Activated T-helper 1 cell treated with anti-CD3 and anti-CD28 coated beads, Interleukin-12 subunit alpha, Interleukin-12 subunit beta, Interleukin-2, Interleukin-4 antibody, amounts not matched to agents 30 ng/mL and 10 ng/mL and 1 ng/mL, durations not matched to agents 14 hours and 24 hours and 36 hours (primary cell): Measurements from ENCODE around the gene NTMT1. TPM values are rescaled to one million over a fixed set of nuclear protein-coding genes. Genes with fewer than 3 reads are reported as not detected.
"Not testable (repeated sequence)": the region's sequence is repeated elsewhere in the genome, so short reads cannot be mapped to it uniquely, and the experiment has no call there.

Source experiments
- DNase-seq: peaks from one replicate; pipeline ENCODE4 v3.0.0; 2021; ENCODE audit warnings: low spot score
- H3K27ac Mint-ChIP-seq: one replicate; pipeline ENCODE4 v1.8.0; 2021; ENCODE audit warnings: mild to moderate bottlenecking, mixed read lengths
- H3K27me3 Mint-ChIP-seq: one replicate; pipeline ENCODE4 v1.8.0; 2022; ENCODE audit warnings: mild to moderate bottlenecking, moderate library complexity, mixed read lengths; ENCODE audit not compliant: insufficient read depth
- H3K36me3 Mint-ChIP-seq: one replicate; pipeline ENCODE4 v1.8.0; 2021; ENCODE audit warnings: low read depth, mixed read lengths
- H3K4me1 Mint-ChIP-seq: one replicate; pipeline ENCODE4 v1.8.0; 2021; ENCODE audit warnings: low read depth, mixed read lengths
- H3K4me3 Mint-ChIP-seq: one replicate; pipeline ENCODE4 v1.8.0; 2021; ENCODE audit warnings: mild to moderate bottlenecking, moderate library complexity, mixed read lengths
- H3K9me3 Mint-ChIP-seq: one replicate; pipeline ENCODE4 v1.8.0; 2021; ENCODE audit warnings: mixed read lengths
- intact Hi-C: fragments of 100-400 bp; cut with micrococcal nuclease; formaldehyde crosslinking; loops from one replicate; pipeline ENCODE4 v1.15.1; 2024
- total RNA-seq: library from RNA; stranded (reverse); gene quantifications from 2 replicates; pipeline ENCODE4 v1.2.3, GENCODE V29; 2022

The NTMT1 gene
- total RNA-seq, 1 donor from 2014 or later = 67.1 TPM

- Mint-ChIP-seq H3K36me3 (no peaks in the 10 kb centered on the region), H3K9me3 (no peaks in the 10 kb centered on the region), H3K27me3 (peaks cover 2% of the 10 kb centered on the region), H3K27ac (no peak overlapping the region), H3K4me3 (no peak overlapping the region), H3K4me1 (no peaks in the 10 kb centered on the region)
- intact Hi-C loops = no loop called here
- no peak for DNase-seq
These were observed 21.7 kb downstream of the NTMT1 start for GRCh38 chr9:129647635-129648034.

GRCh38 chr9:129648092-129648763 lies 22.3 kb downstream of the NTMT1 start:
- Mint-ChIP-seq H3K4me3 (no peak overlapping the region), H3K4me1 (no peaks in the 10 kb centered on the region), H3K36me3 (no peaks in the 10 kb centered on the region), H3K27ac (no peak overlapping the region), H3K27me3 (peaks cover 2% of the 10 kb centered on the region), H3K9me3 (no peaks in the 10 kb centered on the region)
- intact Hi-C loops = no loop called here
- DNase-seq = no peak

GRCh38 chr9:129648764-129649115 lies 22.8 kb downstream of the NTMT1 start:
- intact Hi-C loops = no loop called here
- no peaks in the 10 kb centered on the region for H3K4me1 Mint-ChIP-seq
- no peak overlapping the region for H3K27ac Mint-ChIP-seq

GRCh38 chr9:129649726-129650679 lies 24.0 kb downstream of the NTMT1 start:
- no peaks in the 10 kb centered on the region for H3K9me3 Mint-ChIP-seq
- H3K4me1 Mint-ChIP-seq = no peaks in the 10 kb centered on the region
- peaks cover 4% of the 10 kb centered on the region for H3K27me3 Mint-ChIP-seq
- intact Hi-C loops = no loop called here
- H3K27ac Mint-ChIP-seq = no peak overlapping the region
- DNase-seq = no peak
- H3K36me3 Mint-ChIP-seq = no peaks in the 10 kb centered on the region
- H3K4me3 Mint-ChIP-seq = no peak overlapping the region

More at GRCh38 chr9:129648764-129649115, 22.8 kb downstream of the NTMT1 start:
- Mint-ChIP-seq H3K4me3 (no peak overlapping the region), H3K9me3 (no peaks in the 10 kb centered on the region), H3K36me3 (no peaks in the 10 kb centered on the region), H3K27me3 (peaks cover 3% of the 10 kb centered on the region)
- DNase-seq = no peak

GRCh38 chr9:129650680-129651235 lies 24.8 kb downstream of the NTMT1 start:
- Mint-ChIP-seq H3K27me3 (peaks cover 4% of the 10 kb centered on the region), H3K36me3 (no peaks in the 10 kb centered on the region), H3K27ac (no peak overlapping the region), H3K4me1 (no peaks in the 10 kb centered on the region), H3K4me3 (no peak overlapping the region), H3K9me3 (no peaks in the 10 kb centered on the region)
- intact Hi-C loops = no loop called here
- DNase-seq = no peak

DNA sequence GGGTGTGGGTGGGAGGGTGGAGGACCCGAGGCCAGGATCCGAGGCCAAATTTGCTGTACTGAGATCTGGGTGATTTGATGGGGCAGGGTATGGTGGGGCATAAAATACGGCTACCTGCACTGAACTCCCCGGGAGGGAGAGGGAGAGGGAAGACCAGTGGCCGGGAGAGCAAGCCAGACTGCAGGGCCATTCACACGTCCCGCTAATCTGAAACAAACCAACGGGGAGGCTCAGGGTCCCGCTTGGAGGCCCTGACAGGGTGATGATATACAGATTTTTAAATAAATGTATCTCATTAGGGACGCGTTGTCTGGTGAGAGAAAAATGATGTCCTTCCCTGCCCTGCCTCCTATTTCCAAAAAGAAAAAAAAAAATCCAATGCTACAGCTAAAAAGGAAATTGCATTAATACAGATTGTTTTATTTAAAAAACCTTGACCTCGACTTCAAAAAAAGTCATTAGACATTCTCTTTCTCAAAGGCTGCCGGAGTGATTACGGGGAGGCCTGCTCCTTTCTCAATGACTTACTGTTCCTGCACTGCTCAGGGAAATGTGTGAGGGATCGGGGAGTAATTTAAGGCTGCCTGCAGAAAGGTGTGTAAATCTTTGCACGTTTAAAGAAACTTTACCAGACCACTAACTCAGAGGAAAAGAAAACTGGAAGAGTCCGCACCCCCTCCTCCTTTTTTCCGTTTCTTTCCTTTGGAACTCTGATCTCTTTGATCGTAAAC lies 28.0 kb downstream of the NTMT1 start:
- H3K4me1 Mint-ChIP-seq = no peaks in the 10 kb centered on the region
- intact Hi-C loops = no loop called here
- no peak overlapping the region for H3K4me3 Mint-ChIP-seq
- peaks cover 2% of the 10 kb centered on the region for H3K27me3 Mint-ChIP-seq
- no peak for DNase-seq
- H3K36me3 Mint-ChIP-seq = no peaks in the 10 kb centered on the region
- H3K9me3 Mint-ChIP-seq = no peaks in the 10 kb centered on the region
- H3K27ac Mint-ChIP-seq = no peak overlapping the region

- Mint-ChIP-seq H3K4me1 (no peaks in the 10 kb centered on the region), H3K36me3 (no peaks in the 10 kb centered on the region), H3K27me3 (peaks cover 2% of the 10 kb centered on the region), H3K4me3 (no peak overlapping the region), H3K9me3 (no peaks in the 10 kb centered on the region), H3K27ac (no peak overlapping the region)
- intact Hi-C loops = no loop called here
- no peak for DNase-seq
These were observed 28.6 kb downstream of the NTMT1 start for GRCh38 chr9:129654554-129655040.

- Mint-ChIP-seq H3K9me3 (no peaks in the 10 kb centered on the region), H3K27me3 (peaks cover 2% of the 10 kb centered on the region), H3K4me1 (no peaks in the 10 kb centered on the region), H3K36me3 (no peaks in the 10 kb centered on the region), H3K4me3 (no peak overlapping the region), H3K27ac (no peak overlapping the region)
- no peak for DNase-seq
- intact Hi-C loops = no loop called here
These were observed 29.2 kb downstream of the NTMT1 start for GRCh38 chr9:129655154-129655553.

DNA sequence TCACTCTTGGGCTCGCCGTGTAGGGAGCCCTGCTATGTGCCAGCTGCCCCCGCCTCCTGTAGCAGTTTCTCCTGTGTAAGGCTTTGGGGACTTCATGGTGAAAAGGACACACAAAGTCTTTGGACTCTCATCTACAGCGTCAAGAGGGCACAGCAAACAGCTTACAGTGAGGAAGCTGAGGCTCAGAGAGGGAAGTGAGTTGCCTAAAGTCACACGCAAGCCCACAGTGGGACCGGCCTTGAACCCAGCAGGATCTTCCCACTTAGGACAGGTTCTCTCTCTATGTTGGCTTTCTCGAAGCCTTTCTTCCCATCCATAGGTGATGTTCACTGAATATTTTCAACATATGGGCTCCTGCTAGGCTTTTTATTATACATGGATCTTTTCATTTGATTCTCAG lies 29.7 kb downstream of the NTMT1 start:
- H3K27ac Mint-ChIP-seq = no peak overlapping the region
- intact Hi-C loops = no loop called here
- H3K4me3 Mint-ChIP-seq = no peak overlapping the region
- H3K27me3 Mint-ChIP-seq = peaks cover 3% of the 10 kb centered on the region
- no peaks in the 10 kb centered on the region for H3K36me3 Mint-ChIP-seq
- H3K9me3 Mint-ChIP-seq = no peaks in the 10 kb centered on the region
- no peak for DNase-seq
- H3K4me1 Mint-ChIP-seq = no peaks in the 10 kb centered on the region

GRCh38 chr9:129656795-129657390 lies 30.9 kb downstream of the NTMT1 start:
- H3K4me3 Mint-ChIP-seq = no peak overlapping the region
- no peak for DNase-seq
- intact Hi-C loops = no loop called here
- H3K4me1 Mint-ChIP-seq = no peaks in the 10 kb centered on the region
- H3K36me3 Mint-ChIP-seq = no peaks in the 10 kb centered on the region
- H3K9me3 Mint-ChIP-seq = no peaks in the 10 kb centered on the region
- peaks cover 9% of the 10 kb centered on the region for H3K27me3 Mint-ChIP-seq
- H3K27ac Mint-ChIP-seq = no peak overlapping the region

DNA sequence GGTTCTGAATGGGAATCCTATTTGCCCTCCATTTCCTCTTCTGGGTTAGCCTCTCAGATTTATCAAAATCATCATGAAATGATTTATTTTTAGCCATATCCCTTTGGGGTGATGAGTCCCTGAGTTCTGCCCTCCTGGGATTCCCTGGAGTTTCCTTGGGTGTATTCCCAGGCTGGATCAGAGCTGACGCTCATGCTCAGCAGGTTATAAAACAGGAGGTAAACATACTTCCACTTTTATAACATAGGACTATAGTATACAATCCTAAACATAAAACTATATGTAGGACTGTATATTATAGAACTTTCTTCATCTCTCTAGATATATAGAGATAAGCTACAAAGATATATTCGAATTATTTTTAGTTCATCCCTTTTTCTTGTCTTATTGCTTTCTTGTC lies 35.1 kb downstream of the NTMT1 start:
- H3K4me1 Mint-ChIP-seq = peaks cover 6% of the 10 kb centered on the region

GRCh38 chr9:129662239-129662638 lies 36.3 kb downstream of the NTMT1 start:
- H3K36me3 Mint-ChIP-seq, DNase-seq, intact Hi-C loops, H3K9me3 Mint-ChIP-seq, H3K27ac Mint-ChIP-seq, H3K4me3 Mint-ChIP-seq, H3K4me1 Mint-ChIP-seq: not testable (repeated sequence)
- H3K27me3 Mint-ChIP-seq = peaks cover 19% of the 10 kb centered on the region

More for the DNA sequence above, 35.1 kb downstream of the NTMT1 start:
- no peak overlapping the region for H3K4me3 Mint-ChIP-seq
- no peaks in the 10 kb centered on the region for H3K36me3 Mint-ChIP-seq
- H3K9me3 Mint-ChIP-seq = no peaks in the 10 kb centered on the region
- intact Hi-C loops = no loop called here
- peaks cover 15% of the 10 kb centered on the region for H3K27me3 Mint-ChIP-seq
- no peak for DNase-seq
- H3K27ac Mint-ChIP-seq = no peak overlapping the region
